CD4-positive, alpha-beta memory T cell (primary cell): ENCODE results near the gene ATP1B3. TPM values are rescaled to one million over a fixed set of nuclear protein-coding genes. Genes with fewer than 3 reads are reported as not detected.

Experiments
- CTCF ChIA-PET: fragments of 350-600 bp; sonication (Branson Sonifier 250); formaldehyde crosslinking; loops from one replicate; lab custom pipeline; 2021; ENCODE audit warnings: inconsistent platforms; ENCODE audit not compliant: partially characterized antibody; lab: Charles Lee
- POLR2A ChIA-PET: fragments of 350-600 bp; sonication (Branson Sonifier 250); formaldehyde crosslinking; loops from one replicate; lab custom pipeline; 2021; ENCODE audit not compliant: partially characterized antibody; lab: Charles Lee
- DNase-seq, 5 donors: peaks; one replicate each; pipeline versions ENCODE4 v3.0.0 to v3.0.0-alpha.2; 2020 to 2022; ENCODE audit warnings: mixed read lengths in 1 of 5
- H3K27ac ChIP-seq: one replicate; pipeline ENCODE4 v1.7.0; 2013; ENCODE audit warnings: low read depth, low read length
- H3K27me3 ChIP-seq: 2 replicates; pipeline ENCODE4 v1.7.0; 2013; ENCODE audit warnings: mild to moderate bottlenecking, low read length, moderate library complexity; ENCODE audit not compliant: insufficient read depth
- H3K36me3 ChIP-seq: 2 replicates; pipeline ENCODE4 v1.7.0; 2013; ENCODE audit warnings: mild to moderate bottlenecking, low read length, moderate library complexity; ENCODE audit not compliant: insufficient read depth
- H3K4me1 ChIP-seq: 2 replicates; pipeline ENCODE4 v1.7.0; 2013; ENCODE audit warnings: mild to moderate bottlenecking, low read length, moderate library complexity; ENCODE audit not compliant: insufficient read depth
- H3K4me3 ChIP-seq, 2 donors: one replicate each; pipeline ENCODE4 v1.7.0; 2013; ENCODE audit warnings: low read length in 2 of 2, mild to moderate bottlenecking in 1 of 2
- H3K9me3 ChIP-seq, 2 donors: one replicate each; pipeline ENCODE4 v1.7.0; 2013; ENCODE audit warnings: low read length in 2 of 2, control low read depth in 1 of 2; ENCODE audit not compliant: control insufficient read depth in 1 of 2
- H3K27ac Mint-ChIP-seq, 7 donors: one replicate each; pipeline ENCODE4 v1.8.0; 2020 to 2021; ENCODE audit warnings: mixed read lengths in 7 of 7, mild to moderate bottlenecking in 6 of 7, inconsistent platforms in 3 of 7, moderate library complexity in 3 of 7
- H3K27me3 Mint-ChIP-seq, 2 donors: one replicate each; pipeline ENCODE4 v1.8.0; 2020 to 2021; ENCODE audit warnings: mixed read lengths in 2 of 2
- H3K36me3 Mint-ChIP-seq, 2 donors: one replicate each; pipeline ENCODE4 v1.8.0; 2020 to 2021; ENCODE audit warnings: mixed read lengths in 2 of 2, inconsistent platforms in 1 of 2, mild to moderate bottlenecking in 1 of 2
- H3K4me1 Mint-ChIP-seq, 4 donors: one replicate each; pipeline ENCODE4 v1.8.0; 2020 to 2021; ENCODE audit warnings: mixed read lengths in 4 of 4, mild to moderate bottlenecking in 1 of 4
- H3K4me3 Mint-ChIP-seq, 8 donors: one replicate each; pipeline ENCODE4 v1.8.0; 2020 to 2021; ENCODE audit warnings: mixed read lengths in 8 of 8, mild to moderate bottlenecking in 7 of 8, moderate library complexity in 6 of 8, inconsistent platforms in 3 of 8
- H3K9me3 Mint-ChIP-seq, 8 donors: one replicate each; pipeline ENCODE4 v1.8.0; 2020 to 2021; ENCODE audit warnings: mixed read lengths in 8 of 8, mild to moderate bottlenecking in 5 of 8, inconsistent platforms in 3 of 8, moderate library complexity in 1 of 8
- intact Hi-C: fragments of 100-400 bp; cut with micrococcal nuclease; formaldehyde crosslinking; loops from one replicate; pipeline ENCODE4 v1.15.1; 2023
- polyA plus RNA-seq, 2 donors: library from polyadenylated mRNA; unstranded; fragments of 300-500 nt; fragmentation: Illumina TruSeq; gene quantifications; one replicate each; pipeline ENCODE4 v1.2.3, GENCODE V29; 2021
- total RNA-seq, 2 experiments: library from RNA; stranded (reverse); gene quantifications; one replicate each; pipeline ENCODE4 v1.2.3, GENCODE V29; 2021

The ATP1B3 gene
- total and polyA plus RNA-seq, 4 experiments from 2014 or later, result 28.3 to 132 (median 72.5) TPM

- Histone ChIP-seq H3K27ac (no peak overlapping the region), H3K4me3 (no peak overlapping the region), H3K27me3 (no peaks in the 10 kb centered on the region), H3K36me3 (no peaks in the 10 kb centered on the region), H3K4me1 (no peaks in the 10 kb centered on the region), H3K9me3 (no peaks in the 10 kb centered on the region)
- ChIA-PET POLR2A (no interaction called here), CTCF (no interaction called here)
- no peaks in the 10 kb centered on the region for H3K27me3 Mint-ChIP-seq
- no peak for DNase-seq
- no peak overlapping the region for H3K4me3 Mint-ChIP-seq
- peak overlapping the region in 2 of 7 donors; percentile 54 to 59 for H3K27ac Mint-ChIP-seq
- intact Hi-C loops, result no loop called here
- peaks cover 0 to 3% (median 0%) of the 10 kb centered on the region in 4 donors for H3K4me1 Mint-ChIP-seq
- peaks cover 14 to 21% of the 10 kb centered on the region in 2 donors for H3K36me3 Mint-ChIP-seq
- no peaks in the 10 kb centered on the region for H3K9me3 Mint-ChIP-seq
Measured at GRCh38 chr3:141952611-141953010, 76.2 kb downstream of the ATP1B3 start.

- no peaks in the 10 kb centered on the region for H3K9me3 ChIP-seq
- no peaks in the 10 kb centered on the region for H3K9me3 Mint-ChIP-seq
- no peak overlapping the region for H3K27ac ChIP-seq
- H3K27me3 ChIP-seq, result no peaks in the 10 kb centered on the region
- no peaks in the 10 kb centered on the region for H3K4me1 ChIP-seq
- no peaks in the 10 kb centered on the region for H3K27me3 Mint-ChIP-seq
- peak overlapping the region in 3 of 7 donors; percentile 60 to 76 (median 69) for H3K27ac Mint-ChIP-seq
- peaks cover 0 to 3% (median 0%) of the 10 kb centered on the region in 4 donors for H3K4me1 Mint-ChIP-seq
- no peaks in the 10 kb centered on the region for H3K36me3 ChIP-seq
- ChIA-PET CTCF (interaction anchor here (1.0 to 1.3 kb wide), 2 partner anchors 8 to 323 kb away, joined by 3 read pairs; no protein-coding TSS in a partner anchor), POLR2A (no interaction called here)
- no peak for DNase-seq
- intact Hi-C loops, result no loop called here
- H3K36me3 Mint-ChIP-seq, result peaks cover 29 to 35% of the 10 kb centered on the region in 2 donors
- H3K4me3 ChIP-seq, result no peak overlapping the region
- H3K4me3 Mint-ChIP-seq, result no peak overlapping the region
Measured at GRCh38 chr3:141955175-141955574, 78.7 kb downstream of the ATP1B3 start.

- Histone ChIP-seq H3K36me3 (no peaks in the 10 kb centered on the region), H3K4me1 (no peaks in the 10 kb centered on the region), H3K27me3 (no peaks in the 10 kb centered on the region), H3K4me3 (no peak overlapping the region), H3K9me3 (no peaks in the 10 kb centered on the region), H3K27ac (no peak overlapping the region)
- Mint-ChIP-seq H3K9me3 (no peaks in the 10 kb centered on the region), H3K4me3 (no peak overlapping the region), H3K27me3 (no peaks in the 10 kb centered on the region), H3K4me1 (peaks cover 0 to 3% (median 0%) of the 10 kb centered on the region in 4 donors), H3K36me3 (peaks cover 21 to 23% of the 10 kb centered on the region in 2 donors), H3K27ac (no peak overlapping the region)
- ChIA-PET CTCF (interaction anchor here (3.6 kb wide), 1 partner anchor 320 kb away, joined by 20 read pairs; no protein-coding TSS in a partner anchor), POLR2A (no interaction called here)
- no peak for DNase-seq
- intact Hi-C loops, result no loop called here
Measured at GRCh38 chr3:141959589-141960554, 83.4 kb downstream of the ATP1B3 start.

DNA sequence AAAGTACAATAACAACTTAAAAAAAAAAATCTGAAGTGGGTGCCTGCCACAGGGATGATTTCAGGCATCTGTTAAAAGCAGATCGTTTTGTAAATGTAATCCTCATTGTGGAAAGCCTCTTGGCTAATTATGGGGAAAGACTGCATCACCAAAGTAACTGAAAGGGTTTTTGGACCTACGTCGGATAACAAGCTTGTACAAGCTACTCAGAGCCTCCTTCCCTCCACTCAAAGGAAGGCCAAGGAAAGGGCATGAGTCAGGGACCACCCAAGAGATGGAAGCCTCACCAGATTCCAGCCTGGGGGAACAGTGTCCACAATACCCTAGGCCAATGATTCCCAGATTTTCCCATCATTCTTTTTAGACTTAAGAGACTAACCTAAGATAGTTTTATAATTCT, 84.3 kb downstream of the ATP1B3 start:
- Histone ChIP-seq H3K27me3 (no peaks in the 10 kb centered on the region), H3K36me3 (no peaks in the 10 kb centered on the region), H3K4me1 (no peaks in the 10 kb centered on the region), H3K4me3 (no peak overlapping the region), H3K27ac (no peak overlapping the region), H3K9me3 (no peaks in the 10 kb centered on the region)
- Mint-ChIP-seq H3K9me3 (no peaks in the 10 kb centered on the region), H3K4me3 (no peak overlapping the region), H3K27me3 (no peaks in the 10 kb centered on the region), H3K4me1 (no peaks in the 10 kb centered on the region), H3K36me3 (peaks cover 21 to 23% of the 10 kb centered on the region in 2 donors), H3K27ac (peak overlapping the region in 1 of 7 donors; percentile 18)
- POLR2A ChIA-PET, result no interaction called here
- intact Hi-C loops, result no loop called here
- no peak for DNase-seq
- CTCF ChIA-PET, result interaction anchor here (3.6 kb wide), 1 partner anchor 319 kb away, joined by 20 read pairs; no protein-coding TSS in a partner anchor

DNA sequence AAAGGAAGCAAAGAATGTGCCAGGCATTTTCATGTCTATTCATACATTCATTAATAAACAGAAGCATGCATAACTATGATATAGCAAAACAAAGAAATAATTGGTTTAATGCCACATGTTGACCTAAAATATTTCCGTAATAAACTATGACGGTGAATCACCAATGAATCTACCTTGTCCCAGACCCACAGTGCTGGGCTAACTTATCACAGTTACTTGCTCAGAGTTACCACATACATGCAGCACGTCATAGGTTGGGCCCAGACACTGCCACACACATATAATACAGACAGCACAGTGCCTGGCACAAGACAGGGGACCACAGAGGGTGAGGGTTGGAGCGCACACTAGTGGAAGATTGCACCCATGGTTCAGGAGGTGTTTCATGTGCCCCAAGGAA, 86.9 kb downstream of the ATP1B3 start:
- no peaks in the 10 kb centered on the region for H3K9me3 Mint-ChIP-seq
- no peaks in the 10 kb centered on the region for H3K27me3 Mint-ChIP-seq
- no peak for DNase-seq
- no peak overlapping the region for H3K4me3 Mint-ChIP-seq
- H3K27me3 ChIP-seq, result no peaks in the 10 kb centered on the region
- no peaks in the 10 kb centered on the region for H3K36me3 ChIP-seq
- no peak overlapping the region for H3K27ac Mint-ChIP-seq
- no peaks in the 10 kb centered on the region for H3K9me3 ChIP-seq
- CTCF ChIA-PET, result interaction anchor here (0.6 to 3.6 kb wide), 4 partner anchors 9 to 316 kb away, joined by 3 to 20 read pairs (median 3); no protein-coding TSS in a partner anchor
- no peak overlapping the region for H3K4me3 ChIP-seq
- no peak overlapping the region for H3K27ac ChIP-seq
- intact Hi-C loops, result no loop called here
- no peaks in the 10 kb centered on the region for H3K4me1 Mint-ChIP-seq
- POLR2A ChIA-PET, result no interaction called here
- peaks cover 11 to 20% of the 10 kb centered on the region in 2 donors for H3K36me3 Mint-ChIP-seq
- no peaks in the 10 kb centered on the region for H3K4me1 ChIP-seq

DNA sequence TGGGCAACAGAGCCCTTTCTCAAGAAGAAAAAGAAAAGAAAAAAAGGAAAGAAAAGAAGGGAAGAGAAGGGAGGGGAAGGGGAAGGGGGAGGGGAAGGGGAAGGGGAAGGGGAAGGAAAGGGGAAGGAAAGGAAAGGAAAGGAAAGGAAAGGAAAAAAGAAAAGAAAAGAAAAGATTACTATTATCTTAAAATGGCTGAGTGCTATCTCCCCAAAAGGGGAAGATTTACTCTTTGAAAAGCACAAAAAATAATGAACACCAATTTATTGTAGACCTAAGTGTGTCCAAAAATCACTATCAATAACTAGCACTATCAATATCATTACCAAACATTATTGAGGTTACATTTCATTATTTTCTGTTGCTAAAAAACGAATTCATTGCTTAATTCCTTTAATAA, 89.0 kb downstream of the ATP1B3 start:
- Mint-ChIP-seq H3K4me1 (no peaks in the 10 kb centered on the region), H3K27me3 (no peaks in the 10 kb centered on the region), H3K36me3 (peaks cover 3 to 12% of the 10 kb centered on the region in 2 donors), H3K4me3 (peak overlapping the region in 1 of 8 donors; percentile 20), H3K27ac (no peak overlapping the region), H3K9me3 (no peaks in the 10 kb centered on the region)
- no peak for DNase-seq
- intact Hi-C loops, result no loop called here
- Histone ChIP-seq H3K36me3 (no peaks in the 10 kb centered on the region), H3K4me1 (no peaks in the 10 kb centered on the region), H3K27ac (no peak overlapping the region), H3K9me3 (no peaks in the 10 kb centered on the region), H3K4me3 (no peak overlapping the region), H3K27me3 (no peaks in the 10 kb centered on the region)
- ChIA-PET CTCF (interaction anchor here (1.0 kb wide), 1 partner anchor 314 kb away, joined by 3 read pairs; no protein-coding TSS in a partner anchor), POLR2A (no interaction called here)

- CTCF ChIA-PET, result no interaction called here
Measured at GRCh38 chr3:141969711-141970110, 93.3 kb downstream of the ATP1B3 start.

More at GRCh38 chr3:141969711-141970110, 93.3 kb downstream of the ATP1B3 start:
- no peak for DNase-seq
- H3K36me3 Mint-ChIP-seq, result peaks cover 3 to 13% of the 10 kb centered on the region in 2 donors
- Histone ChIP-seq H3K4me3 (no peak overlapping the region), H3K27ac (no peak overlapping the region), H3K36me3 (no peaks in the 10 kb centered on the region), H3K27me3 (no peaks in the 10 kb centered on the region), H3K9me3 (no peaks in the 10 kb centered on the region), H3K4me1 (no peaks in the 10 kb centered on the region)
- H3K9me3 Mint-ChIP-seq, result no peaks in the 10 kb centered on the region
- H3K27me3 Mint-ChIP-seq, result no peaks in the 10 kb centered on the region
- no peaks in the 10 kb centered on the region for H3K4me1 Mint-ChIP-seq
- H3K4me3 Mint-ChIP-seq, result no peak overlapping the region
- H3K27ac Mint-ChIP-seq, result peak overlapping the region in 1 of 7 donors; percentile 70
- intact Hi-C loops, result no loop called here
- POLR2A ChIA-PET, result no interaction called here
